ENCODE data around the gene CAAP1. TPM values are rescaled to one million over a fixed set of nuclear protein-coding genes. Genes with fewer than 3 reads are reported as not detected.
A peak's percentile ranks its signal among the peaks of the same experiment; 100 is the strongest.

Gene CAAP1
- total and polyA plus RNA-seq, 2 of the 13 experiments (the other 11 are each of a cell fraction or from before 2014, with no cell fraction given) = 10.9 to 40.2 TPM

DNA sequence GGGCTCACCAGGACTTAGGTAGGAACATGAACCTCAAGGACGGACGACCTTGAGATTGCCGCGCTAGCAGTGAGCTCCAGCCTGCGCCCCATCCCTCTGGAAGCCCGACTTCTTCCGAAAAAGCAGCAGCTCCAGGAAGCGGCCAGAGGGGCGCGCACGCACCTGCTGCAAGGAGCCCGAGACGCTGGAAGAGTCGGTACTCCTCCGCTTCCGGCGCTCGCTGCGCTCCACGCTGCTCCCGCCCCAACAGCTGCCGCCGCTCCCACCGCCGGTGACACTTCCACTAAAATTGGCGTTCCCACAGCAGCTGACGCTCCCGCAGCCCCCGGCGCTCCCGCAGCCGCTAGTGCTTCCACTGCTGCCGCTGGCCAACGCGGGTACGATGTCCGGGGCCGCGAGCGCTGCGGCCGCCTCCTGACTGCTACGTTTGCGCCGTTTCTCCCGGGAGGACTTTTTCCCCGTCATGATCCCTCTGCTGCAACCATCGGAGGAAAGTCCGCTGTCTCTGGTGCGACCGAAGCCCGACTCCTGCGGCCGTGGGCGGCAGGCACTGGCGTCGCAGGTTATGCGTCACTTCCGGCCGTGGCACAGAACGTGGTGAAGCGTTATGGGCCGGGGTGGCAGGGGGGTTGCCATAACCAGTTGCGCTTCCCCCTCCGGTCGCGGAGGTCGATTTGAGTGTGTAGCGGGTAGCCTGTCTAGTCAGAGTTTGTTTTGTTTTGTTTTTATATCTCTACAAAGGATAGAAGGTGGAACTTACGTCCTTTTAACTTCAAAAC lies at the start of gene CAAP1 (continued):
- peak; percentile 82 for TF ChIP-seq BORCS8-MEF2B (CRISPR knock-in tag; IDR thresholded peaks at IDR 0.05)
- TF ChIP-seq, protein P1, sequence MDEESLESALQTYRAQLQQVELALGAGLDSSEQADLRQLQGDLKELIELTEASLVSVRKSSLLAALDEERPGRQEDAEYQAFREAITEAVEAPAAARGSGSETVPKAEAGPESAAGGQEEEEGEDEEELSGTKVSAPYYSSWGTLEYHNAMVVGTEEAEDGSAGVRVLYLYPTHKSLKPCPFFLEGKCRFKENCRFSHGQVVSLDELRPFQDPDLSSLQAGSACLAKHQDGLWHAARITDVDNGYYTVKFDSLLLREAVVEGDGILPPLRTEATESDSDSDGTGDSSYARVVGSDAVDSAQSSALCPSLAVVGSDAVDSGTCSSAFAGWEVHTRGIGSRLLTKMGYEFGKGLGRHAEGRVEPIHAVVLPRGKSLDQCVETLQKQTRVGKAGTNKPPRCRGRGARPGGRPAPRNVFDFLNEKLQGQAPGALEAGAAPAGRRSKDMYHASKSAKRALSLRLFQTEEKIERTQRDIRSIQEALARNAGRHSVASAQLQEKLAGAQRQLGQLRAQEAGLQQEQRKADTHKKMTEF (CRISPR knock-in tag; IDR thresholded peaks at IDR 0.05) = peak; percentile 94
- TF ChIP-seq ZIK1 (CRISPR knock-in tag; IDR thresholded peaks at IDR 0.05; ENCODE audit: borderline replicate concordance, low read depth) = peak; percentile 85; the same call in 1 of the 2 replicates
- TF ChIP-seq, protein P2, sequence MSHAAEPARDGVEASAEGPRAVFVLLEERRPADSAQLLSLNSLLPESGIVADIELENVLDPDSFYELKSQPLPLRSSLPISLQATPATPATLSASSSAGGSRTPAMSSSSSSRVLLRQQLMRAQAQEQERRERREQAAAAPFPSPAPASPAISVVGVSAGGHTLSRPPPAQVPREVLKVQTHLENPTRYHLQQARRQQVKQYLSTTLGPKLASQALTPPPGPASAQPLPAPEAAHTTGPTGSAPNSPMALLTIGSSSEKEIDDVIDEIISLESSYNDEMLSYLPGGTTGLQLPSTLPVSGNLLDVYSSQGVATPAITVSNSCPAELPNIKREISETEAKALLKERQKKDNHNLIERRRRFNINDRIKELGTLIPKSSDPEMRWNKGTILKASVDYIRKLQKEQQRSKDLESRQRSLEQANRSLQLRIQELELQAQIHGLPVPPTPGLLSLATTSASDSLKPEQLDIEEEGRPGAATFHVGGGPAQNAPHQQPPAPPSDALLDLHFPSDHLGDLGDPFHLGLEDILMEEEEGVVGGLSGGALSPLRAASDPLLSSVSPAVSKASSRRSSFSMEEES (CRISPR knock-in tag; IDR thresholded peaks at IDR 0.05) = peak; percentile 45; the same call in 1 of the 2 replicates
- peak; percentile 88 for TF ChIP-seq ZNF883 (CRISPR knock-in tag; IDR thresholded peaks at IDR 0.05; ENCODE audit: not compliant biosample characterization)
- peak; percentile 74 for TF ChIP-seq RXRB (CRISPR knock-in tag; IDR thresholded peaks at IDR 0.05; ENCODE audit: borderline replicate concordance)
- peak; percentile 74; the same call in 1 of the 2 replicates for TF ChIP-seq ZNF552 (CRISPR knock-in tag; IDR thresholded peaks at IDR 0.05; ENCODE audit: borderline replicate concordance)
- peak; percentile 99 for TF ChIP-seq EED (CRISPR knock-in tag; IDR thresholded peaks at IDR 0.05)
- TF ChIP-seq, protein P3, sequence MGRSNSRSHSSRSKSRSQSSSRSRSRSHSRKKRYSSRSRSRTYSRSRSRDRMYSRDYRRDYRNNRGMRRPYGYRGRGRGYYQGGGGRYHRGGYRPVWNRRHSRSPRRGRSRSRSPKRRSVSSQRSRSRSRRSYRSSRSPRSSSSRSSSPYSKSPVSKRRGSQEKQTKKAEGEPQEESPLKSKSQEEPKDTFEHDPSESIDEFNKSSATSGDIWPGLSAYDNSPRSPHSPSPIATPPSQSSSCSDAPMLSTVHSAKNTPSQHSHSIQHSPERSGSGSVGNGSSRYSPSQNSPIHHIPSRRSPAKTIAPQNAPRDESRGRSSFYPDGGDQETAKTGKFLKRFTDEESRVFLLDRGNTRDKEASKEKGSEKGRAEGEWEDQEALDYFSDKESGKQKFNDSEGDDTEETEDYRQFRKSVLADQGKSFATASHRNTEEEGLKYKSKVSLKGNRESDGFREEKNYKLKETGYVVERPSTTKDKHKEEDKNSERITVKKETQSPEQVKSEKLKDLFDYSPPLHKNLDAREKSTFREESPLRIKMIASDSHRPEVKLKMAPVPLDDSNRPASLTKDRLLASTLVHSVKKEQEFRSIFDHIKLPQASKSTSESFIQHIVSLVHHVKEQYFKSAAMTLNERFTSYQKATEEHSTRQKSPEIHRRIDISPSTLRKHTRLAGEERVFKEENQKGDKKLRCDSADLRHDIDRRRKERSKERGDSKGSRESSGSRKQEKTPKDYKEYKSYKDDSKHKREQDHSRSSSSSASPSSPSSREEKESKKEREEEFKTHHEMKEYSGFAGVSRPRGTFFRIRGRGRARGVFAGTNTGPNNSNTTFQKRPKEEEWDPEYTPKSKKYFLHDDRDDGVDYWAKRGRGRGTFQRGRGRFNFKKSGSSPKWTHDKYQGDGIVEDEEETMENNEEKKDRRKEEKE (IDR thresholded peaks at IDR 0.05) = no peak
- TF ChIP-seq HNRNPH1 (optimal IDR thresholded peaks at IDR 0.05; ENCODE audit: low read depth, low read length) = no peak
- TF ChIP-seq CBX1 (IDR thresholded peaks at IDR 0.05; ENCODE audit: low read depth) = no peak
- peak; percentile 61 for TF ChIP-seq ZNF331 (CRISPR knock-in tag; IDR thresholded peaks at IDR 0.05)
- TF ChIP-seq ZNF205 (CRISPR knock-in tag; IDR thresholded peaks at IDR 0.05) = peak; percentile 45
- peak; percentile 94 for TF ChIP-seq KDM5A (IDR thresholded peaks at IDR 0.05; ENCODE audit: borderline replicate concordance, low read length)
- TF ChIP-seq ZBTB20 (CRISPR knock-in tag; IDR thresholded peaks at IDR 0.05; ENCODE audit: borderline replicate concordance, low read depth) = peak; percentile 88
- peak; percentile 98 for TF ChIP-seq ZNF317 (CRISPR knock-in tag; IDR thresholded peaks at IDR 0.05)
- TF ChIP-seq ZMAT3 (CRISPR knock-in tag; conservative IDR thresholded peaks at IDR 0.05) = peak; percentile 88
- TF ChIP-seq ZNF850 (CRISPR knock-in tag; conservative IDR thresholded peaks at IDR 0.05) = no peak
- TF ChIP-seq, protein P4, sequence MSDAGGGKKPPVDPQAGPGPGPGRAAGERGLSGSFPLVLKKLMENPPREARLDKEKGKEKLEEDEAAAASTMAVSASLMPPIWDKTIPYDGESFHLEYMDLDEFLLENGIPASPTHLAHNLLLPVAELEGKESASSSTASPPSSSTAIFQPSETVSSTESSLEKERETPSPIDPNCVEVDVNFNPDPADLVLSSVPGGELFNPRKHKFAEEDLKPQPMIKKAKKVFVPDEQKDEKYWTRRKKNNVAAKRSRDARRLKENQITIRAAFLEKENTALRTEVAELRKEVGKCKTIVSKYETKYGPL (CRISPR knock-in tag; IDR thresholded peaks at IDR 0.05) = no peak
- no peak for TF ChIP-seq ZNF20 (CRISPR knock-in tag; IDR thresholded peaks at IDR 0.05)
- TF ChIP-seq, protein P5, sequence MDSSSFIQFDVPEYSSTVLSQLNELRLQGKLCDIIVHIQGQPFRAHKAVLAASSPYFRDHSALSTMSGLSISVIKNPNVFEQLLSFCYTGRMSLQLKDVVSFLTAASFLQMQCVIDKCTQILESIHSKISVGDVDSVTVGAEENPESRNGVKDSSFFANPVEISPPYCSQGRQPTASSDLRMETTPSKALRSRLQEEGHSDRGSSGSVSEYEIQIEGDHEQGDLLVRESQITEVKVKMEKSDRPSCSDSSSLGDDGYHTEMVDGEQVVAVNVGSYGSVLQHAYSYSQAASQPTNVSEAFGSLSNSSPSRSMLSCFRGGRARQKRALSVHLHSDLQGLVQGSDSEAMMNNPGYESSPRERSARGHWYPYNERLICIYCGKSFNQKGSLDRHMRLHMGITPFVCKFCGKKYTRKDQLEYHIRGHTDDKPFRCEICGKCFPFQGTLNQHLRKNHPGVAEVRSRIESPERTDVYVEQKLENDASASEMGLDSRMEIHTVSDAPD (CRISPR knock-in tag; IDR thresholded peaks at IDR 0.05) = 0 out of 2 replicates have a peak, but pooled peaks have one; percentile 86
- TF ChIP-seq ZMYM3 (CRISPR knock-in tag; IDR thresholded peaks at IDR 0.05) = peak; percentile 68
